ENCODE measurements around the gene COPA. TPM values are rescaled to one million over a fixed set of nuclear protein-coding genes. Genes with fewer than 3 reads are reported as not detected.
"Not testable (repeated sequence)": the region's sequence is repeated elsewhere in the genome, so short reads cannot be mapped to it uniquely, and the experiment has no call there.

The COPA gene
- total and polyA plus RNA-seq, 9 donors = 109 to 154 (median 129) TPM

- WGBS (ENCODE audit: insufficient coverage) = 88% methylated on average over 11 of the region's 13 CpGs
- Histone ChIP-seq H3K4me1 (ENCODE audit: control insufficient read depth, insufficient read depth, low read length) (no peaks in the 10 kb centered on the region), H3K27me3 (ENCODE audit: control insufficient read depth, insufficient read depth, low read length) (no peaks in the 10 kb centered on the region), H3K9me3 (replicated peaks; ENCODE audit: control insufficient read depth, low read depth, low read length) (no peaks in the 10 kb centered on the region), H3K36me3 (ENCODE audit: control insufficient read depth, insufficient read depth, low read length) (peaks cover 66% of the 10 kb centered on the region), H3K4me3 (ENCODE audit: low read length) (no peak overlapping the region), H3K27ac (ENCODE audit: low read length) (no peak overlapping the region)
- DNase-seq = no peak
These were observed 35.8 kb downstream of the COPA start for GRCh38 chr1:160307118-160307791.

- Histone ChIP-seq H3K36me3 (ENCODE audit: control insufficient read depth, insufficient read depth, low read length) (peaks cover 48% of the 10 kb centered on the region), H3K4me1 (ENCODE audit: control insufficient read depth, insufficient read depth, low read length) (no peaks in the 10 kb centered on the region), H3K27me3 (ENCODE audit: control insufficient read depth, insufficient read depth, low read length) (no peaks in the 10 kb centered on the region), H3K9me3 (replicated peaks; ENCODE audit: control insufficient read depth, low read depth, low read length) (no peaks in the 10 kb centered on the region), H3K4me3 (ENCODE audit: low read length) (no peak overlapping the region), H3K27ac (ENCODE audit: low read length) (no peak overlapping the region)
- DNase-seq = no peak
- WGBS (ENCODE audit: insufficient coverage) = no CpG with 5 or more reads among the region's 7 CpGs
These were observed 42.9 kb downstream of the COPA start for GRCh38 chr1:160300173-160300572.

GRCh38 chr1:160296036-160296435 lies 47.0 kb downstream of the COPA start:
- no peaks in the 10 kb centered on the region for H3K9me3 ChIP-seq (replicated peaks; ENCODE audit: control insufficient read depth, low read depth, low read length)
- H3K27ac ChIP-seq (ENCODE audit: low read length) = no peak overlapping the region
- H3K36me3 ChIP-seq (ENCODE audit: control insufficient read depth, insufficient read depth, low read length) = peaks cover 81% of the 10 kb centered on the region
- H3K4me3 ChIP-seq (ENCODE audit: low read length) = no peak overlapping the region
- DNase-seq = no peak
- H3K27me3 ChIP-seq (ENCODE audit: control insufficient read depth, insufficient read depth, low read length) = no peaks in the 10 kb centered on the region
- peaks cover 5% of the 10 kb centered on the region for H3K4me1 ChIP-seq (ENCODE audit: control insufficient read depth, insufficient read depth, low read length)
- WGBS (ENCODE audit: insufficient coverage) = no CpG with 5 or more reads among the region's 1 CpG

GRCh38 chr1:160293020-160293968 lies 49.8 kb downstream of the COPA start:
- DNase-seq = no peak
- no peak overlapping the region for H3K4me3 ChIP-seq (ENCODE audit: low read length)
- H3K27ac ChIP-seq (ENCODE audit: low read length) = no peak overlapping the region
- no peaks in the 10 kb centered on the region for H3K9me3 ChIP-seq (replicated peaks; ENCODE audit: control insufficient read depth, low read depth, low read length)
- H3K36me3 ChIP-seq (ENCODE audit: control insufficient read depth, insufficient read depth, low read length) = peaks cover 85% of the 10 kb centered on the region
- 100% methylated on average over 3 of the region's 8 CpGs for WGBS (ENCODE audit: insufficient coverage)
- H3K4me1 ChIP-seq (ENCODE audit: control insufficient read depth, insufficient read depth, low read length) = peaks cover 5% of the 10 kb centered on the region
- no peaks in the 10 kb centered on the region for H3K27me3 ChIP-seq (ENCODE audit: control insufficient read depth, insufficient read depth, low read length)

GRCh38 chr1:160291248-160292220 lies 51.5 kb downstream of the COPA start:
- Histone ChIP-seq H3K4me1 (ENCODE audit: control insufficient read depth, insufficient read depth, low read length) (peaks cover 5% of the 10 kb centered on the region), H3K27me3 (ENCODE audit: control insufficient read depth, insufficient read depth, low read length) (no peaks in the 10 kb centered on the region), H3K4me3 (ENCODE audit: low read length) (no peak overlapping the region), H3K9me3 (replicated peaks; ENCODE audit: control insufficient read depth, low read depth, low read length) (no peaks in the 10 kb centered on the region), H3K36me3 (ENCODE audit: control insufficient read depth, insufficient read depth, low read length) (peaks cover 70% of the 10 kb centered on the region), H3K27ac (ENCODE audit: low read length) (no peak overlapping the region)
- WGBS (ENCODE audit: insufficient coverage) = 65% methylated on average over 5 of the region's 11 CpGs
- DNase-seq = peak; percentile 69

GRCh38 chr1:160287769-160288168 lies 55.3 kb downstream of the COPA start:
- WGBS (ENCODE audit: insufficient coverage) = 90% methylated on average over 5 of the region's 12 CpGs
- H3K9me3 ChIP-seq (replicated peaks; ENCODE audit: control insufficient read depth, low read depth, low read length); H3K27ac ChIP-seq (ENCODE audit: low read length); H3K4me3 ChIP-seq (ENCODE audit: low read length); H3K27me3 ChIP-seq (ENCODE audit: control insufficient read depth, insufficient read depth, low read length); DNase-seq: not testable (repeated sequence)
- Histone ChIP-seq H3K4me1 (ENCODE audit: control insufficient read depth, insufficient read depth, low read length) (peaks cover 23% of the 10 kb centered on the region), H3K36me3 (ENCODE audit: control insufficient read depth, insufficient read depth, low read length) (peaks cover 40% of the 10 kb centered on the region)

GRCh38 chr1:160285506-160285905 lies 57.5 kb downstream of the COPA start:
- H3K36me3 ChIP-seq (ENCODE audit: control insufficient read depth, insufficient read depth, low read length) = peaks cover 39% of the 10 kb centered on the region

GRCh38 chr1:160284782-160285344 lies 58.2 kb downstream of the COPA start, which contains the start of gene PEX19:
Gene PEX19 (minus strand): TSS chr1:160285133. CDS start chr1:160285124, 9 bp downstream.
- peak within 1 kb of the TSS; percentile 88 for H3K27ac ChIP-seq (ENCODE audit: low read length)
- peaks cover 38% of the 10 kb centered on the region for H3K36me3 ChIP-seq (ENCODE audit: control insufficient read depth, insufficient read depth, low read length)
- H3K4me1 ChIP-seq (ENCODE audit: control insufficient read depth, insufficient read depth, low read length) = peaks cover 18% of the 10 kb centered on the region
- peak; percentile 97 for DNase-seq
- WGBS (ENCODE audit: insufficient coverage) = 0% methylated on average over 22 of the region's 27 CpGs
- H3K9me3 ChIP-seq (replicated peaks; ENCODE audit: control insufficient read depth, low read depth, low read length) = no peaks in the 10 kb centered on the region
- no peaks in the 10 kb centered on the region for H3K27me3 ChIP-seq (ENCODE audit: control insufficient read depth, insufficient read depth, low read length)
- H3K4me3 ChIP-seq (ENCODE audit: low read length) = peak within 1 kb of the TSS; percentile 91

More at GRCh38 chr1:160285506-160285905, 57.5 kb downstream of the COPA start:
- Histone ChIP-seq H3K27me3 (ENCODE audit: control insufficient read depth, insufficient read depth, low read length) (no peaks in the 10 kb centered on the region), H3K27ac (ENCODE audit: low read length) (no peak overlapping the region), H3K9me3 (replicated peaks; ENCODE audit: control insufficient read depth, low read depth, low read length) (no peaks in the 10 kb centered on the region), H3K4me1 (ENCODE audit: control insufficient read depth, insufficient read depth, low read length) (peaks cover 18% of the 10 kb centered on the region), H3K4me3 (ENCODE audit: low read length) (no peak overlapping the region)
- 79% methylated on average over 22 of the region's 23 CpGs for WGBS (ENCODE audit: insufficient coverage)
- no peak for DNase-seq

- WGBS (ENCODE audit: insufficient coverage) = 4% methylated on average over 9 of the region's 15 CpGs
- Histone ChIP-seq H3K27me3 (ENCODE audit: control insufficient read depth, insufficient read depth, low read length) (no peaks in the 10 kb centered on the region), H3K36me3 (ENCODE audit: control insufficient read depth, insufficient read depth, low read length) (peaks cover 38% of the 10 kb centered on the region), H3K4me1 (ENCODE audit: control insufficient read depth, insufficient read depth, low read length) (peaks cover 18% of the 10 kb centered on the region), H3K9me3 (replicated peaks; ENCODE audit: control insufficient read depth, low read depth, low read length) (no peaks in the 10 kb centered on the region), H3K4me3 (ENCODE audit: low read length) (peak overlapping the region; percentile 91), H3K27ac (ENCODE audit: low read length) (peak overlapping the region; percentile 88)
- peak; percentile 57 for DNase-seq
These were observed 58.7 kb downstream of the COPA start for GRCh38 chr1:160284220-160284781.

Measured in muscle of leg (tissue), 11 donors.